SKM-1 treated with dmso at 0.1 percent for 144 hours (cell line): ENCODE results near the gene ENDOG.
"Not testable (repeated sequence)": the region's sequence is repeated elsewhere in the genome, so short reads cannot be mapped to it uniquely, and the experiment has no call there.

ENCODE experiments used
- DNase-seq: peaks from one replicate; lab custom pipeline; 2025; ENCODE audit not compliant: unreplicated experiment; lab: John Stamatoyannopoulos, UW

The ENDOG gene

DNA sequence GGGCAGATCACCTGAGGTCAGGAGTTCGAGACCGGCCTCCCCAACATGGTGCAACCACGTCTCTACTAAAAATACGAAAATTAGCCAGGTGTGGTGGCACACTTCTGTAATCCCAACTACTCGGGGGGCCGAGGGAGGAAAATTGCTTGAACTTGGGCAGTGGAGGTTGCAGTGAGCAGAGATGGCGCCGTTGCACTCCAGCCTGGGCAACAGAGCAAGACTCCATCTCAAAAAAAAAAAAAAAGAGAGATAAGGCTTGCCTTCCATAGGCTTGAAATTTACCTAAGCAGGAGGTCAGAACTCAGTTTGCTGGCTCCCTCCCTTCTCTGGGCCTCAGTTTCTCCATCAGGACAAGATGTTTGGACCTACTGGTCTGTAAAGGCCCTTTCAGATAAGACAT lies 10.0 kb downstream of the ENDOG start:
- no peak for DNase-seq

- no peak for DNase-seq
These were observed 10.6 kb downstream of the ENDOG start for GRCh38 chr9:128828719-128829452.

- peak; percentile 91 for DNase-seq
These were observed 11.4 kb downstream of the ENDOG start, which contains the start of gene SPOUT1 for GRCh38 chr9:128829477-128830251. Gene SPOUT1 (minus strand): TSS chr9:128829794. CDS start chr9:128829780, 14 bp downstream.

- DNase-seq = no peak
These were observed 15.4 kb downstream of the ENDOG start for GRCh38 chr9:128833696-128834095.

DNA sequence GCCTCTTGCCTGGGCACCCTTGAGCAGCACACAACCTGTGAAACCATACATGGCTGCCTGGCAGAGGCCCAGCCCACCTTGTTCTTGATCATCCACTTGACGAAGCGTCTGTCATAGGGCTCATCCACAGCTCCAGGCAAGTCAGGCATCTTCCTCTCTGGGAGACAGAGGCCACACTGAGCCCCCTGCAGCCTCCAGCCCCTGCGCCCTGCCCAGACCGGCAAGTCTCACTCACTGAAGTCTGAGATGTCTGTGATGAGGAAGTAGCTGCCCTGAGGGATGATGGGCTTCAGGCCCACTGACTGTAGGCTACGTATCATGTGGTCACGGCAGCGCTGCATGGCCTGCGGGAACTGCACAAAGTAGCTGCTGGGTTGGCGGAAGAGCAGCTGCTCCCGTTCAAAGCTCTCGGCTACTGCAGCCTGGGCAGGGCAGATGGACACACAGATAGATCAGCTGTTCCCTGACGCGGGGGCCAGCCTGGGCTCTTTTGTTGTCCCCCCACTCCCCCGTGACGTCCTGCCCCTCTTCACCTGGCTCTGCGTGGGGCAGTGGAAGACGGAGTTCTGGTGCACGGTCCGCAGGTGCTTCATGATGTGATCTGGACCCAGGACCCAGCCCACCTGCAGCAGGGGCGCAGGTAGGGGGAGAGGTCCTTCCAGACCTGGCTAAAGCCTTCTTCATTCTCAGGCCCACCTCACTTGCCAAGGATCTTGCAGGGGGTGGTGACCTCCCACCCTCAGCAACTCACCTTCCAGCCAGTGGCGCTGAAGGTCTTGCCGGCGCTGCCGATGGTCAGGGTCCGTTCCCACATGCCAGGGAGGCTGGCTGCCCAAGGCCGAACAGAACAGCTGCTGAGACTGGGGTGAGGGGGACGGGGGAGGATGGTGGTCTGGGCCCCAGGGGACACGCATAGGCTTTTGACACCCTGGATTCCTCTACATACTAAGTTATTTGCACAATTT lies 17.2 kb downstream of the ENDOG start:
- no peak for DNase-seq

DNA sequence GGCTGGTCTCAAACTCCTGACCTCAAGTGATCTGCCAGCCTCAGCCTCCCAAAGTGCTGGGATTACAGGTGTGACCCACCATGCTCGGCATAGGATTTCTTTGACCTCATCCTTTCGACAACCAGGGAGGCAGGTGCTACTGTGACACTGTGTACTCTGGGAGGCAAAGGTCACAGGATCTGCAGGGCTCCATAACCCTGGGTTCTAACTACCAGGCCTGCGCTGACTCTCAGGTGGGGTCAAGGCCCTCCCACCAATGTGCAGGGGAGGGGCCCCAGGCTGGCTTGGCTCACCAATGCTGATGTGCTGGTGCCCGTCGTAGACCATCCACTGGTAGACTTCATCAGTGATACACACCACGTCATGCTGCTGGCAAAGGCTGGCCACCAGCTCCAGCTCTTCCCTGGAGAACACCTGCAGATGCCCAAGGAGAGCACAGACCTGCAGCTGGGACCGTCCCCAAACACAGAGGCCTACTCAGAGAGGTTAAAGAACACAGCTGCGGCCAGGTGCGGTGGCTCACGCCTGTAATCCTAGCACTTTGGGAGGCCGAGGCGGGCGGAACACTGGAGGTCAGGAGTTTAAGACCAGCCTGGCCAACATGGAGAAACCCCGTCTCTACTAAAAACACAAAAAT lies 18.3 kb downstream of the ENDOG start:
- no peak for DNase-seq

- DNase-seq = no peak
These were observed 20.0 kb downstream of the ENDOG start for GRCh38 chr9:128838338-128838737.

DNA sequence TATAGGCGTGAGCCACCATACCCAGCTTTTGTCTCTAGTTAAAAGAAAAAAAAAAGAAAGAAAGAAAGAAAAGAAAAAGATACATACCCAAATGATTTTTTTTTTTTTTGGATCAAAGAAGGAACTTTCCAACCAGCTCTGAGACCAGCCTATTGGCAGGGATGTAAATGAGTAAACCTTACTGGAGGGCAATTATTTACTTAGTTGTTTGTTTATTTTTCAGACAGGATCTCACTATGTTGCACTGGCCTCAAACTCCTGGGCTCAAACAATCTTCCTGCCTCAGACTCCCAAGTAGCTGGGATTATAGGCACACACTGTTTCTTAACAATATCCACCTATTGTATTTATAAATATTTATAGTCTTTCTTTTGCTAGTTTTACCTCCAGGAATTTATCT lies 22.2 kb downstream of the ENDOG start:
- no peak for DNase-seq

- no peak for DNase-seq
These were observed 23.6 kb downstream of the ENDOG start for GRCh38 chr9:128841694-128842492.

GRCh38 chr9:128843171-128843570 lies 24.9 kb downstream of the ENDOG start:
- DNase-seq = not testable (repeated sequence)

GRCh38 chr9:128845186-128845931 lies 27.1 kb downstream of the ENDOG start:
- DNase-seq = no peak

DNA sequence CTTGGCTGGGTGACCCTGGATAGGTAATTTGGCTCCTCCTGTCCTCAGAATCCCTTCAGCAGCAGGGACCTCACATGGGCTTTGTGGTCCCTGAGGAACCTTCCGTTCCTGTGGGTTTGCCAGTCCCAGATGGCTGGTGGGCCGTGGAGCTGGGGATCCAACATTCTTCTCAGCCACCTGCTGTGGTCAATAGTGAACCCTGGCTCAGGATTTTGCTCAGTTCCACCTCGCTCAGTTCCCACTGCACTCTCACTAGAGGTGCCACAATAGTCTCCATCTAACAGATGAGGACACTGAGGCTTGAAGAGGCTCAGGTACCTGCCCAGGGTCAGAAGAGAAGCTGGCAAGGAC lies 28.4 kb downstream of the ENDOG start:
- DNase-seq = no peak

DNA sequence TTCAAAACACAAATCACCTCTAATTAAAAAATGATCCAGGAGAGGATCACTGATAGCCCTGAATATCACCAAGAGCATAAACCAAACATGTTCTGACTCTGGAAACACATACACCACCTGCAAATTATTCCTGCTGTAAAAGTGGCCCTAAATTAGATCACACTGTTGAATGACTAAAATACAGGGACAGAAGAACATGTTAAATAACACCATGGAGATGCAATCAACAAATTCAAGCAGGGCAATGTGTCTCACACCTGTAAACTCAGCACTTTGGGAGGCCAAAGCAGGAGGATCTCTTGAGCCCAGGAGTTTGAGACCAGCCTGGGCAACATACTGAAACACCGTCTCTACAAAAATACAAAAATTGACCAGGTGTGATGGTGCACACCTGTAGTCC lies 29.5 kb downstream of the ENDOG start:
- no peak for DNase-seq

GRCh38 chr9:128851024-128851423 lies 32.7 kb downstream of the ENDOG start:
- DNase-seq = not testable (repeated sequence)

GRCh38 chr9:128851779-128852600 lies 33.7 kb downstream of the ENDOG start:
- DNase-seq = peak; percentile 40

GRCh38 chr9:128852646-128853045 lies 34.3 kb downstream of the ENDOG start:
- not testable (repeated sequence) for DNase-seq

GRCh38 chr9:128854454-128854853 lies 36.2 kb downstream of the ENDOG start:
- not testable (repeated sequence) for DNase-seq

DNA sequence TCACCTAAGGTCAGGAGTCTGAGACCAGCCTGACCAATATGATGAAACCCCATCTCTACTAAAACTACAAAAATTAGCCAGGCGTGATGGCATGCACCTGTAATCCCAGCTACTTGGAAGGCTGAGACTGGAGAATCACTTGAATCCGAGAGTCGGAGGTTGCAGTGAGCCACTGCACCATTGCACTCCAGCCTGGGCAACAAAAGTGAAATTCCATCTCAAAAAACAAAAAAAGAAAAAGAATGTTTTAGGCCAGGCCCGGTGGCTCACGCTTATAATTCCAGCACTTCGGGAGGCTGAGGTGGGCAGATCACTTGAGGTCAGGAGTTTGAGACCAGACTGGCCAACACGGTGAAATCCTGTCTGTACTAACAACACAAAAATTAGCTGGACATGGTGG lies 40.2 kb downstream of the ENDOG start:
- not testable (repeated sequence) for DNase-seq
